K562 (cell line): ENCODE data around the gene OSBP2. TPM values are rescaled to one million over a fixed set of nuclear protein-coding genes. Genes with fewer than 3 reads are reported as not detected.
A peak's percentile ranks its signal among the peaks of the same experiment; 100 is the strongest.

Experiments used
- ATAC-seq: fragments of 200-7000 bp; cut with Tn5 transposase; 3 replicates; pipeline ENCODE4 v1.9.1; 2020; ENCODE audit warnings: moderate library complexity
- BruUV-seq: library from RNA; stranded (reverse); fragments of 400-500 nt; replicated peaks from 2 replicates; lab custom pipeline; 2021; lab: Mats Ljungman, UMichigan
- CTCF ChIA-PET: fragments of 300-600 bp; formaldehyde crosslinking; extraction: SDS; loops from one replicate; lab custom pipeline; 2021; ENCODE audit warnings: low intra/inter-chr PET ratio; lab: Yijun Ruan, JAX
- POLR2A ChIA-PET: fragments of 300-600, 350-650 bp; sonication (Branson Sonifier 250); formaldehyde crosslinking; extraction: SDS; loops from one replicate; lab custom pipeline; 2021; ENCODE audit warnings: antibody characterized with exemption, inconsistent platforms; lab: Yijun Ruan, JAX
- DNase-seq, 4 experiments: peaks; one replicate each; pipeline versions ENCODE4 v3.0.0 to v3.0.0-alpha.2; 2011 to 2018; ENCODE audit warnings: low spot score in 3 of 4, mixed read lengths in 3 of 4; ENCODE audit errors: extremely low read depth in 1 of 4
- FAIRE-seq: peaks from 2 replicates; lab custom pipeline; 2011; peaks lifted over from hg19 to GRCh38; lab: Jason Lieb, UNC
- H2AFZ ChIP-seq: 2 replicates; pipeline ENCODE4 v1.6.0; 2011; ENCODE audit warnings: low read depth, low read length, control low read depth, inconsistent platforms
- H3K27ac ChIP-seq: fragments of 200-600 bp; 3 replicates; pipeline ENCODE4 v1.8.0; 2011; ENCODE audit warnings: low read depth, mild to moderate bottlenecking, control low read depth, inconsistent platforms, low read length, moderate library complexity, mixed read lengths; ENCODE audit errors: extremely low read depth
- H3K27me3 ChIP-seq, 2 experiments: fragments of 300-600 bp in 1 of 2; 2 replicates in 1 of 2; 3 replicates in 1 of 2; pipeline versions ENCODE4 v1.6.0 to v1.8.0; 2011; ENCODE audit warnings: inconsistent platforms in 2 of 2, low read length in 2 of 2, mild to moderate bottlenecking in 1 of 2, mixed read lengths in 1 of 2, moderate library complexity in 1 of 2; ENCODE audit not compliant: control insufficient read depth in 2 of 2, insufficient read depth in 2 of 2
- H3K36me3 ChIP-seq: fragments of 300-600 bp; 3 replicates; pipeline ENCODE4 v1.8.0; 2011; ENCODE audit warnings: mild to moderate bottlenecking, low read length, inconsistent platforms; ENCODE audit not compliant: control insufficient read depth, insufficient read depth
- H3K4me1 ChIP-seq, 2 experiments: fragments of 200-600 bp in 1 of 2; replicated peaks in 1 of 2; 2 replicates in 1 of 2; 3 replicates in 1 of 2; pipeline versions ENCODE4 v1.5.1 to v1.8.0; 2011; ENCODE audit warnings: inconsistent platforms in 2 of 2, low read length in 2 of 2, mild to moderate bottlenecking in 1 of 2, mixed read lengths in 1 of 2, moderate library complexity in 1 of 2; ENCODE audit not compliant: control insufficient read depth in 2 of 2, insufficient read depth in 2 of 2
- H3K4me2 ChIP-seq: 2 replicates; pipeline ENCODE4 v1.6.1; 2011; ENCODE audit warnings: low read length, control low read depth, inconsistent platforms, mixed read lengths; ENCODE audit not compliant: insufficient read depth
- H3K4me3 ChIP-seq: fragments of 200-600 bp; sonication (generic), shearing (Covaris generic); 2 replicates; pipeline ENCODE4 v1.5.1; 2016; ENCODE audit warnings: control low read depth, inconsistent platforms
- H3K79me2 ChIP-seq: fragments of 200-600 bp; 3 replicates; pipeline ENCODE4 v1.8.0; 2011; ENCODE audit warnings: low read length, inconsistent platforms; ENCODE audit not compliant: control insufficient read depth, insufficient read depth
- H3K9ac ChIP-seq, 2 experiments: 2 replicates each; pipeline versions ENCODE4 v1.6.0 to v1.6.1; 2011; ENCODE audit warnings: low read depth in 2 of 2, low read length in 2 of 2, control low read depth in 1 of 2, inconsistent platforms in 1 of 2, mild to moderate bottlenecking in 1 of 2, mixed read lengths in 1 of 2; ENCODE audit not compliant: insufficient read depth in 1 of 2
- H3K9me1 ChIP-seq: one replicate; pipeline ENCODE4 v1.6.0; 2011; ENCODE audit warnings: inconsistent platforms, mild to moderate bottlenecking, low read length, moderate library complexity; ENCODE audit not compliant: control insufficient read depth, insufficient read depth
- H3K9me3 ChIP-seq: replicated peaks from 2 replicates; pipeline ENCODE4 v1.5.1; 2011; ENCODE audit warnings: low read depth, low read length, inconsistent platforms; ENCODE audit not compliant: control insufficient read depth, insufficient read depth
- H4K20me1 ChIP-seq: replicated peaks from 2 replicates; pipeline ENCODE4 v1.6.1; 2011; ENCODE audit warnings: low read length, inconsistent platforms, mixed read lengths; ENCODE audit not compliant: control insufficient read depth, insufficient read depth
- DPF2 ChIP-seq: fragments of 450-650 bp; IDR thresholded peaks from 2 replicates; pipeline ENCODE4 v1.6.1; 2016
- FOXP1 ChIP-seq: sonication (generic); formaldehyde crosslinking; IDR thresholded peaks from 2 replicates; pipeline ENCODE4 v1.8.0; 2022; ENCODE audit warnings: mild to moderate bottlenecking, missing genetic modification reagents
- MAFF ChIP-seq: IDR thresholded peaks from 2 replicates; pipeline ENCODE4 v1.6.1; 2012; ENCODE audit warnings: low read length, improper control_type of control experiment
- MEIS2 ChIP-seq: fragments of 450-650 bp; IDR thresholded peaks from 2 replicates; pipeline ENCODE4 v1.6.1; 2014; ENCODE audit warnings: mild to moderate bottlenecking; ENCODE audit not compliant: partially characterized antibody
- STAG1 ChIP-seq: sonication (generic); formaldehyde crosslinking; IDR thresholded peaks from 2 replicates; pipeline ENCODE4 v1.5.0; 2020; ENCODE audit warnings: missing genetic modification reagents, borderline replicate concordance
- TCF15 ChIP-seq: fragments of 250-450 bp; sonication (Bioruptor Pico); IDR thresholded peaks from 2 replicates; pipeline ENCODE4 v1.8.0; 2022; ENCODE audit warnings: moderate library complexity, mild to moderate bottlenecking, inconsistent platforms
- ZC3H8 ChIP-seq: fragments of 450-650 bp; IDR thresholded peaks from 2 replicates; pipeline ENCODE4 v1.6.1; 2017
- ZNF23 ChIP-seq: fragments of 250-450 bp; sonication (Bioruptor Pico); IDR thresholded peaks from 2 replicates; pipeline ENCODE4 v1.4.0; 2020; ENCODE audit warnings: mild to moderate bottlenecking
- ZNF76 ChIP-seq: fragments of 250-450 bp; sonication (Bioruptor Pico); IDR thresholded peaks from 2 replicates; pipeline ENCODE4 v1.4.0; 2020; ENCODE audit warnings: mild to moderate bottlenecking, moderate library complexity, borderline replicate concordance
- ZNF778 ChIP-seq: fragments of 450-650 bp; formaldehyde crosslinking; IDR thresholded peaks from 2 replicates; pipeline ENCODE4 v1.4.0; 2020; ENCODE audit warnings: mild to moderate bottlenecking, moderate library complexity
- WGBS: fragments of 100-300 bp; shearing (Covaris generic); methylation state at CpG from one replicate; pipeline ENCODE4 v1.1.6; 2016; ENCODE audit warnings: low coverage, mixed read lengths; ENCODE audit not compliant: insufficient coverage; ENCODE audit errors: missing lambda C conversion rate; 5-methylcytosine and 5-hydroxymethylcytosine counted together
- in situ Hi-C: fragments of 300-500 bp; cut with MboI; formaldehyde crosslinking; loops from 4 replicates; pipeline ENCODE4 v1.15.0; 2018; ENCODE audit warnings: inconsistent platforms, mixed read lengths
- intact Hi-C: fragments of 100-400 bp; cut with micrococcal nuclease; formaldehyde crosslinking; loops from 2 replicates; pipeline ENCODE4 v1.14.2; 2022
- polyA plus RNA-seq, 8 experiments: library from polyadenylated mRNA; depleted of rRNA in 4 of 8; stranded (reverse) in 5 of 8; unstranded in 3 of 8; fragments of >200 nt; fragmentation: Nextera tagmentation in 2 of 8; fragmentation: Illumina TruSeq in 1 of 8; extraction: Ambion mirVana in 2 of 8; extraction: Trizol in 1 of 8; gene quantifications; 2 replicates each; pipeline versions ENCODE4 v1.2.1 to v1.2.3, GENCODE V29; 2011 to 2014; ENCODE audit warnings: inconsistent platforms in 1 of 8, missing spikeins in 1 of 8
- total RNA-seq, 7 experiments: library from RNA; depleted of rRNA in 6 of 7; stranded (reverse); fragments of >200 nt in 6 of 7; fragmentation: Illumina TruSeq in 2 of 7; extraction: Trizol in 2 of 7; gene quantifications; 2 replicates each; pipeline versions ENCODE4 v1.2.1 to v1.2.3, GENCODE V29; 2011 to 2021; ENCODE audit warnings: low replicate concordance in 1 of 7

The OSBP2 gene
- total and polyA plus RNA-seq, 9 of the 15 experiments (the other 6 are each of a cell fraction or from before 2014, with no cell fraction given): 0.52 to 29.5 (median 21.6) TPM

GRCh38 chr22:30751529-30751928, 56.9 kb downstream of the OSBP2 start (continued):
- TF ChIP-seq MAFF: no peak
- no peak for TF ChIP-seq ZNF23
- TF ChIP-seq MEIS2: peak; percentile 59

- Histone ChIP-seq H3K27me3 (no peaks in the 10 kb centered on the region; a peak in 1 of 5 replicates), H4K20me1 (no peaks in the 10 kb centered on the region), H3K36me3 (no peaks in the 10 kb centered on the region), H3K9ac (no peak overlapping the region), H3K9me1 (no peaks in the 10 kb centered on the region), H3K9me3 (no peaks in the 10 kb centered on the region), H3K4me2 (no peak overlapping the region), H2AFZ (no peak overlapping the region), H3K79me2 (no peaks in the 10 kb centered on the region), H3K4me3 (no peak overlapping the region), H3K4me1 (peaks cover 0 to 3% of the 10 kb centered on the region in 2 experiments; a peak in 2 of 5 replicates), H3K27ac (no peak overlapping the region)
- ATAC-seq (no peak), DNase-seq (no peak), FAIRE-seq (no peak)
- intact Hi-C loops: loop anchor here (10.0 kb wide), 1 partner anchor 88 kb away; the partner anchor contains the start of gene DUSP18
- no TSS peak for BruUV-seq
- ChIA-PET POLR2A (no interaction called here), CTCF (no interaction called here)
- 7% methylated on average over 1 of the region's 1 CpG for WGBS
- no peak for TF ChIP-seq ZNF778
- TF ChIP-seq TCF15 (CRISPR knock-in tag): no peak
- no peak for TF ChIP-seq FOXP1
- no peak for TF ChIP-seq ZNF76 (CRISPR knock-in tag)
- no peak for TF ChIP-seq STAG1
- no peak for TF ChIP-seq DPF2
- TF ChIP-seq ZC3H8: no peak
- in situ Hi-C loops: loop anchor here (10.0 kb wide), 1 partner anchor 358 kb away; the partner anchor contains the start of gene SEC14L2
Measured at GRCh38 chr22:30752771-30753170, 58.1 kb downstream of the OSBP2 start.
